ENCODE data around the gene HOMER1. TPM values are rescaled to one million over a fixed set of nuclear protein-coding genes. Genes with fewer than 3 reads are reported as not detected.

The HOMER1 gene
- polyA plus RNA-seq, 6 donors from 2014 or later: 0.42 to 4.4 (median 2.0) TPM

- no peak overlapping the region for H3K4me3 Mint-ChIP-seq
- H3K36me3 Mint-ChIP-seq: no peaks in the 10 kb centered on the region
- peaks cover 0 to 1% (median 0%) of the 10 kb centered on the region in 7 donors for H3K9me3 Mint-ChIP-seq
- peaks cover 15 to 20% (median 16%) of the 10 kb centered on the region in 3 donors for H3K27me3 Mint-ChIP-seq
- DNase-seq: no peak
- H3K4me1 Mint-ChIP-seq: no peaks in the 10 kb centered on the region
- ATAC-seq (ENCODE audit: low read depth in 2 of 2): no peak
- no peak overlapping the region for H3K27ac Mint-ChIP-seq
These were observed 20.2 kb downstream of the HOMER1 start for GRCh38 chr5:79493596-79494345.

GRCh38 chr5:79491690-79492317, 22.1 kb downstream of the HOMER1 start:
- H3K27ac Mint-ChIP-seq: no peak overlapping the region
- peaks cover 0 to 1% (median 0%) of the 10 kb centered on the region in 7 donors for H3K9me3 Mint-ChIP-seq
- H3K4me3 Mint-ChIP-seq: no peak overlapping the region
- DNase-seq (no peak), ATAC-seq (ENCODE audit: low read depth in 2 of 2) (no peak)
- no peaks in the 10 kb centered on the region for H3K4me1 Mint-ChIP-seq
- no peaks in the 10 kb centered on the region for H3K36me3 Mint-ChIP-seq
- peaks cover 22 to 24% (median 22%) of the 10 kb centered on the region in 3 donors for H3K27me3 Mint-ChIP-seq

- Mint-ChIP-seq H3K4me1 (no peaks in the 10 kb centered on the region), H3K27ac (no peak overlapping the region), H3K4me3 (no peak overlapping the region), H3K36me3 (no peaks in the 10 kb centered on the region), H3K9me3 (peaks cover 0 to 1% (median 0%) of the 10 kb centered on the region in 7 donors), H3K27me3 (peaks cover 22 to 32% (median 25%) of the 10 kb centered on the region in 3 donors)
- DNase-seq: no peak
- ATAC-seq (ENCODE audit: low read depth in 2 of 2): no peak
These were observed 23.5 kb downstream of the HOMER1 start for GRCh38 chr5:79490323-79490936.

- no peak for DNase-seq
- H3K36me3 Mint-ChIP-seq: no peaks in the 10 kb centered on the region
These were observed 24.2 kb downstream of the HOMER1 start for GRCh38 chr5:79489773-79490172.

GRCh38 chr5:79488775-79489174, 25.2 kb downstream of the HOMER1 start:
- no peak for DNase-seq
- H3K9me3 Mint-ChIP-seq: peaks cover 0 to 6% (median 3%) of the 10 kb centered on the region in 7 donors
- H3K27me3 Mint-ChIP-seq: peaks cover 14 to 25% (median 16%) of the 10 kb centered on the region in 3 donors
- no peaks in the 10 kb centered on the region for H3K4me1 Mint-ChIP-seq
- no peak overlapping the region for H3K4me3 Mint-ChIP-seq
- no peak for ATAC-seq (ENCODE audit: low read depth in 2 of 2)
- H3K36me3 Mint-ChIP-seq: no peaks in the 10 kb centered on the region
- H3K27ac Mint-ChIP-seq: peak overlapping the region in 1 of 6 donors; percentile 24

More at GRCh38 chr5:79489773-79490172, 24.2 kb downstream of the HOMER1 start:
- peaks cover 22 to 30% (median 25%) of the 10 kb centered on the region in 3 donors for H3K27me3 Mint-ChIP-seq
- ATAC-seq (ENCODE audit: low read depth in 2 of 2): no peak
- H3K27ac Mint-ChIP-seq: no peak overlapping the region
- H3K4me3 Mint-ChIP-seq: no peak overlapping the region
- H3K4me1 Mint-ChIP-seq: no peaks in the 10 kb centered on the region
- H3K9me3 Mint-ChIP-seq: peaks cover 0 to 1% (median 0%) of the 10 kb centered on the region in 7 donors

GRCh38 chr5:79488058-79488457, 25.9 kb downstream of the HOMER1 start:
- ATAC-seq (ENCODE audit: low read depth in 2 of 2) (no peak), DNase-seq (no peak)
- H3K27me3 Mint-ChIP-seq: peaks cover 7 to 18% (median 9%) of the 10 kb centered on the region in 3 donors
- H3K4me3 Mint-ChIP-seq: no peak overlapping the region
- no peak overlapping the region for H3K27ac Mint-ChIP-seq
- no peaks in the 10 kb centered on the region for H3K4me1 Mint-ChIP-seq
- H3K36me3 Mint-ChIP-seq: no peaks in the 10 kb centered on the region
- peaks cover 0 to 12% (median 2%) of the 10 kb centered on the region in 7 donors for H3K9me3 Mint-ChIP-seq

GRCh38 chr5:79487251-79487650, 26.7 kb downstream of the HOMER1 start:
- Mint-ChIP-seq H3K36me3 (no peaks in the 10 kb centered on the region), H3K4me3 (no peak overlapping the region), H3K4me1 (no peaks in the 10 kb centered on the region), H3K27me3 (peaks cover 7 to 18% (median 8%) of the 10 kb centered on the region in 3 donors), H3K9me3 (peaks cover 0 to 12% (median 2%) of the 10 kb centered on the region in 7 donors), H3K27ac (peak overlapping the region in 1 of 6 donors; percentile 26)
- DNase-seq: no peak
- ATAC-seq (ENCODE audit: low read depth in 2 of 2): no peak

- peaks cover 7 to 18% (median 12%) of the 10 kb centered on the region in 3 donors for H3K27me3 Mint-ChIP-seq
- no peaks in the 10 kb centered on the region for H3K36me3 Mint-ChIP-seq
- H3K4me1 Mint-ChIP-seq: no peaks in the 10 kb centered on the region
- no peak for ATAC-seq (ENCODE audit: low read depth in 2 of 2)
- H3K9me3 Mint-ChIP-seq: peaks cover 0 to 12% (median 3%) of the 10 kb centered on the region in 7 donors
- DNase-seq: no peak
- H3K4me3 Mint-ChIP-seq: peak overlapping the region in 1 of 8 donors; percentile 11
- no peak overlapping the region for H3K27ac Mint-ChIP-seq
These were observed 27.8 kb downstream of the HOMER1 start for GRCh38 chr5:79486116-79486515.

- Mint-ChIP-seq H3K9me3 (peaks cover 0 to 12% (median 3%) of the 10 kb centered on the region in 7 donors), H3K4me3 (no peak overlapping the region), H3K27ac (no peak overlapping the region), H3K36me3 (no peaks in the 10 kb centered on the region), H3K4me1 (no peaks in the 10 kb centered on the region), H3K27me3 (peaks cover 7 to 18% (median 12%) of the 10 kb centered on the region in 3 donors)
- DNase-seq (no peak), ATAC-seq (ENCODE audit: low read depth in 2 of 2) (no peak)
These were observed 29.2 kb downstream of the HOMER1 start for GRCh38 chr5:79484731-79485130.

- no peaks in the 10 kb centered on the region for H3K4me1 Mint-ChIP-seq
- no peak for ATAC-seq (ENCODE audit: low read depth in 2 of 2)
- no peak overlapping the region for H3K4me3 Mint-ChIP-seq
- peaks cover 0 to 16% (median 4%) of the 10 kb centered on the region in 3 donors for H3K27me3 Mint-ChIP-seq
- peaks cover 0 to 12% (median 3%) of the 10 kb centered on the region in 7 donors for H3K9me3 Mint-ChIP-seq
- no peak for DNase-seq
- H3K36me3 Mint-ChIP-seq: no peaks in the 10 kb centered on the region
- no peak overlapping the region for H3K27ac Mint-ChIP-seq
These were observed 32.4 kb downstream of the HOMER1 start for GRCh38 chr5:79481574-79481973.

- Mint-ChIP-seq H3K27me3 (peaks cover 0 to 11% (median 4%) of the 10 kb centered on the region in 3 donors), H3K4me3 (no peak overlapping the region), H3K27ac (no peak overlapping the region), H3K4me1 (no peaks in the 10 kb centered on the region), H3K36me3 (no peaks in the 10 kb centered on the region), H3K9me3 (peaks cover 0 to 12% (median 3%) of the 10 kb centered on the region in 7 donors)
- no peak for ATAC-seq (ENCODE audit: low read depth in 2 of 2)
- no peak for DNase-seq
These were observed 32.9 kb downstream of the HOMER1 start for GRCh38 chr5:79480991-79481390.

- Mint-ChIP-seq H3K4me3 (no peak overlapping the region), H3K4me1 (no peaks in the 10 kb centered on the region), H3K36me3 (no peaks in the 10 kb centered on the region), H3K9me3 (no peaks in the 10 kb centered on the region), H3K27me3 (peaks cover 0 to 3% (median 0%) of the 10 kb centered on the region in 3 donors), H3K27ac (no peak overlapping the region)
- DNase-seq (no peak), ATAC-seq (ENCODE audit: low read depth in 2 of 2) (no peak)
These were observed 38.8 kb downstream of the HOMER1 start for GRCh38 chr5:79475152-79475466.

- H3K36me3 Mint-ChIP-seq: no peaks in the 10 kb centered on the region
- ATAC-seq (ENCODE audit: low read depth in 2 of 2): no peak
- no peaks in the 10 kb centered on the region for H3K9me3 Mint-ChIP-seq
- H3K27ac Mint-ChIP-seq: no peak overlapping the region
- no peaks in the 10 kb centered on the region for H3K4me1 Mint-ChIP-seq
- H3K27me3 Mint-ChIP-seq: peaks cover 0 to 3% (median 0%) of the 10 kb centered on the region in 3 donors
- no peak overlapping the region for H3K4me3 Mint-ChIP-seq
- no peak for DNase-seq
These were observed 39.4 kb downstream of the HOMER1 start for GRCh38 chr5:79474367-79475151.

Measured in naive B cell (primary cell).